H9 (cell line): ENCODE results near the gene MMP25. TPM values are rescaled to one million over a fixed set of nuclear protein-coding genes. Genes with fewer than 3 reads are reported as not detected.

Experiments used
- DNase-seq: peaks from one replicate; pipeline ENCODE4 v3.0.0-alpha.2; 2017
- H2AFZ ChIP-seq: one replicate; pipeline ENCODE4 v1.6.1; 2013; ENCODE audit warnings: mild to moderate bottlenecking, low read length, control low read depth, moderate library complexity
- H2AK5ac ChIP-seq: 2 replicates; pipeline ENCODE4 v1.6.1; 2013; ENCODE audit warnings: low read length, control low read depth, mixed read lengths; ENCODE audit not compliant: insufficient read length
- H2BK120ac ChIP-seq: one replicate; pipeline ENCODE4 v1.6.1; 2013; ENCODE audit warnings: low read depth, mild to moderate bottlenecking, low read length, control low read depth, inconsistent platforms; ENCODE audit not compliant: poor library complexity, severe bottlenecking
- H2BK12ac ChIP-seq: 2 replicates; pipeline ENCODE4 v1.6.1; 2013; ENCODE audit warnings: low read length, control low read depth, mixed read lengths, low read depth; ENCODE audit not compliant: insufficient read length
- H2BK15ac ChIP-seq: 2 replicates; pipeline ENCODE4 v1.6.1; 2013; ENCODE audit warnings: low read depth, low read length, control low read depth
- H2BK20ac ChIP-seq: one replicate; pipeline ENCODE4 v1.6.1; 2013; ENCODE audit warnings: low read depth, mild to moderate bottlenecking, low read length, control low read depth, inconsistent platforms; ENCODE audit not compliant: poor library complexity, severe bottlenecking
- H2BK5ac ChIP-seq: 2 replicates; pipeline ENCODE4 v1.6.1; 2013; ENCODE audit warnings: low read length, control low read depth, mixed read lengths; ENCODE audit not compliant: insufficient read length
- H3K14ac ChIP-seq: 2 replicates; pipeline ENCODE4 v1.6.1; 2013; ENCODE audit warnings: low read length, control low read depth; ENCODE audit not compliant: insufficient read depth
- H3K18ac ChIP-seq: 2 replicates; pipeline ENCODE4 v1.6.1; 2013; ENCODE audit warnings: low read depth, mild to moderate bottlenecking, mixed read lengths, low read length, control low read depth; ENCODE audit not compliant: insufficient read length
- H3K23ac ChIP-seq: 2 replicates; pipeline ENCODE4 v1.6.1; 2013; ENCODE audit warnings: low read length, control low read depth, mixed read lengths, low read depth; ENCODE audit not compliant: insufficient read length
- H3K23me2 ChIP-seq: 2 replicates; pipeline ENCODE4 v1.6.1; 2013; ENCODE audit warnings: low read depth, mild to moderate bottlenecking, mixed read lengths, low read length, control low read depth; ENCODE audit not compliant: insufficient read length, poor library complexity, severe bottlenecking
- H3K27ac ChIP-seq: 2 replicates; pipeline ENCODE4 v1.5.1; 2013; ENCODE audit warnings: low read length, control low read depth, mixed read lengths, low read depth; ENCODE audit not compliant: insufficient read length
- H3K27me3 ChIP-seq: 2 replicates; pipeline ENCODE4 v1.6.1; 2013; ENCODE audit warnings: low read length, control low read depth, inconsistent platforms; ENCODE audit not compliant: insufficient read depth
- H3K4ac ChIP-seq: 2 replicates; pipeline ENCODE4 v1.6.1; 2013; ENCODE audit warnings: low read depth, mild to moderate bottlenecking, control low read depth, inconsistent platforms, low read length, moderate library complexity
- H3K4me1 ChIP-seq: 2 replicates; pipeline ENCODE4 v1.6.1; 2013; ENCODE audit warnings: low read length, control low read depth, inconsistent platforms; ENCODE audit not compliant: insufficient read depth
- H3K4me2 ChIP-seq: 2 replicates; pipeline ENCODE4 v1.6.1; 2013; ENCODE audit warnings: low read length, control low read depth, mixed read lengths; ENCODE audit not compliant: insufficient read length, insufficient read depth
- H3K56ac ChIP-seq: 2 replicates; pipeline ENCODE4 v1.6.1; 2013; ENCODE audit warnings: low read depth, mild to moderate bottlenecking, mixed read lengths, low read length, control low read depth; ENCODE audit not compliant: insufficient read length
- H3K79me1 ChIP-seq: 2 replicates; pipeline ENCODE4 v1.6.1; 2013; ENCODE audit warnings: low read depth, mild to moderate bottlenecking, moderate library complexity, low read length, control low read depth, inconsistent platforms; ENCODE audit not compliant: insufficient read depth, poor library complexity, severe bottlenecking
- H3K79me2 ChIP-seq: 2 replicates; pipeline ENCODE4 v1.6.1; 2013; ENCODE audit warnings: low read length, control low read depth, inconsistent platforms; ENCODE audit not compliant: insufficient read depth
- H3K9ac ChIP-seq: 2 replicates; pipeline ENCODE4 v1.6.1; 2013; ENCODE audit warnings: low read length, control low read depth, mixed read lengths; ENCODE audit not compliant: insufficient read length; ENCODE audit errors: extremely low read depth
- H3K9me3 ChIP-seq: one replicate; pipeline ENCODE4 v1.6.1; 2013; ENCODE audit warnings: low read depth, low read length, inconsistent platforms; ENCODE audit not compliant: control insufficient read depth
- H3T11ph ChIP-seq: one replicate; pipeline ENCODE4 v1.6.1; 2013; ENCODE audit warnings: mild to moderate bottlenecking, low read length, control low read depth, inconsistent platforms
- H4K20me1 ChIP-seq: one replicate; pipeline ENCODE4 v1.6.1; 2013; ENCODE audit not compliant: control insufficient read depth, insufficient read length, insufficient read depth
- H4K5ac ChIP-seq: 2 replicates; pipeline ENCODE4 v1.6.1; 2013; ENCODE audit warnings: low read depth, mild to moderate bottlenecking, mixed read lengths, low read length, control low read depth; ENCODE audit not compliant: insufficient read length
- H4K8ac ChIP-seq: replicated peaks from 2 replicates; pipeline ENCODE4 v1.6.1; 2013; ENCODE audit warnings: low read length, control low read depth, mixed read lengths, low read depth; ENCODE audit not compliant: insufficient read length
- H4K91ac ChIP-seq: 2 replicates; pipeline ENCODE4 v1.6.1; 2013; ENCODE audit warnings: low read depth, mild to moderate bottlenecking, moderate library complexity, mixed read lengths, low read length, control low read depth; ENCODE audit not compliant: insufficient read length
- H3K27ac Mint-ChIP-seq, 3 experiments: 2 replicates in 2 of 3; 3 replicates in 1 of 3; pipeline ENCODE4 v1.8.0; 2020 to 2021; ENCODE audit warnings: mixed read lengths in 3 of 3, mild to moderate bottlenecking in 1 of 3, moderate library complexity in 1 of 3
- H3K27me3 Mint-ChIP-seq: 2 replicates; pipeline ENCODE4 v1.8.0; 2021; ENCODE audit warnings: low read depth, mild to moderate bottlenecking, moderate library complexity, mixed read lengths
- H3K36me3 Mint-ChIP-seq, 3 experiments: 2 replicates in 2 of 3; 3 replicates in 1 of 3; pipeline ENCODE4 v1.8.0; 2020 to 2021; ENCODE audit warnings: low read depth in 3 of 3, mixed read lengths in 3 of 3; ENCODE audit not compliant: insufficient read depth in 1 of 3
- H3K4me1 Mint-ChIP-seq, 2 experiments: 2 replicates each; pipeline ENCODE4 v1.8.0; 2020; ENCODE audit warnings: mixed read lengths in 2 of 2
- H3K4me3 Mint-ChIP-seq, 2 experiments: 2 replicates in 1 of 2; 3 replicates in 1 of 2; pipeline ENCODE4 v1.8.0; 2020 to 2021; ENCODE audit warnings: mild to moderate bottlenecking in 2 of 2, mixed read lengths in 2 of 2, moderate library complexity in 1 of 2
- H3K9me3 Mint-ChIP-seq, 2 experiments: 2 replicates in 1 of 2; 3 replicates in 1 of 2; pipeline ENCODE4 v1.8.0; 2020; ENCODE audit warnings: mild to moderate bottlenecking in 2 of 2, mixed read lengths in 2 of 2, moderate library complexity in 1 of 2
- WGBS: extraction: QIAGEN DNeasy Blood & Tissue Kit; methylation state at CpG from one replicate; pipeline ENCODE4 v1.1.7; 2013; ENCODE audit warnings: missing lambda C conversion rate, low lambda C conversion rate, mixed read lengths; ENCODE audit not compliant: insufficient read length; ENCODE audit errors: extremely low coverage; 5-methylcytosine and 5-hydroxymethylcytosine counted together
- total RNA-seq: library from RNA; stranded (reverse); gene quantifications from 2 replicates; pipeline ENCODE4 v1.2.1, GENCODE V29; 2021
- TF ChIP-seq, protein P1 (sequence below): fragments of 200-600 bp; sonication (generic); conservative IDR thresholded peaks from 3 replicates; pipeline ENCODE4 v1.8.0; 2021; ENCODE audit warnings: antibody characterized with exemption, mild to moderate bottlenecking

MMP25 gene
- total RNA-seq, 1 experiment from 2014 or later = 13.5 TPM

DNA sequence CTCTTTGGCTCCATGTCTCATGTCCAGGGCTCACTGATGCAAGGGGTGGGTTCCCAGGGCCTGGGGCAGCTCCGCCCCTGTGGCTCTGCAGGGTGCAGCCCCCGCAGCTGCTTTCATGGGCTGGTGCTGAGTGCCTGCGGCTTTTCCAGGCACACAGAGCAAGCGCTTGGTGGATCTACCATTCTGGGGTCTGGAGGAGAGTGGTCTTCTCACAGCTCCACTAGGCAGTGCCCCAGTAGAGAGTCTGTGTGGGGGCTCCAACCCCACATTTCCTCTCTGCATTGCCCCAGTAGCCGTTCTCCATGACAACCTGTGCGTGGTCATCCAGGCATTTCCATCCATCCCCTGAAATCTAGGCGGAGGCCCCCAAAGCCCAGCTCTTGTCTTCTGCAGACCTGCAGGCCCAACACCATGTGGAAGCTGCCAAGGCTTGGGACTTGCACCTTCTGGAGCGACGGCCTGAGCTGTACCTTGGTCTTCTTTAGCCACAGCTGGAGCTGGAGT, 24.3 kb downstream of the MMP25 start:
- H3K23me2 ChIP-seq = no peaks in the 10 kb centered on the region
- no peak overlapping the region for H3K14ac ChIP-seq
- H3K27me3 ChIP-seq = no peaks in the 10 kb centered on the region
- H2BK15ac ChIP-seq = no peak overlapping the region
- WGBS = no CpG with 5 or more reads among the region's 9 CpGs
- no peaks in the 10 kb centered on the region for H3K9me3 ChIP-seq
- H3K27ac Mint-ChIP-seq = no peak overlapping the region
- H3K4me1 Mint-ChIP-seq = peaks cover 23 to 30% of the 10 kb centered on the region in 2 experiments
- no peaks in the 10 kb centered on the region for H4K20me1 ChIP-seq
- H2BK5ac ChIP-seq = no peak overlapping the region
- H3K4me1 ChIP-seq = no peaks in the 10 kb centered on the region; the same call in 1 of the 2 replicates
- no peak overlapping the region for H3K18ac ChIP-seq
- no peak overlapping the region for H3K4me3 Mint-ChIP-seq
- H4K91ac ChIP-seq = no peak overlapping the region
- no peak overlapping the region for H4K8ac ChIP-seq
- H3K36me3 Mint-ChIP-seq = no peaks in the 10 kb centered on the region; a peak in 1 of 7 replicates
- no peak overlapping the region for H2AK5ac ChIP-seq
- no peak overlapping the region for H3K4me2 ChIP-seq
- no peaks in the 10 kb centered on the region for H3K79me2 ChIP-seq
- TF ChIP-seq, protein P1, sequence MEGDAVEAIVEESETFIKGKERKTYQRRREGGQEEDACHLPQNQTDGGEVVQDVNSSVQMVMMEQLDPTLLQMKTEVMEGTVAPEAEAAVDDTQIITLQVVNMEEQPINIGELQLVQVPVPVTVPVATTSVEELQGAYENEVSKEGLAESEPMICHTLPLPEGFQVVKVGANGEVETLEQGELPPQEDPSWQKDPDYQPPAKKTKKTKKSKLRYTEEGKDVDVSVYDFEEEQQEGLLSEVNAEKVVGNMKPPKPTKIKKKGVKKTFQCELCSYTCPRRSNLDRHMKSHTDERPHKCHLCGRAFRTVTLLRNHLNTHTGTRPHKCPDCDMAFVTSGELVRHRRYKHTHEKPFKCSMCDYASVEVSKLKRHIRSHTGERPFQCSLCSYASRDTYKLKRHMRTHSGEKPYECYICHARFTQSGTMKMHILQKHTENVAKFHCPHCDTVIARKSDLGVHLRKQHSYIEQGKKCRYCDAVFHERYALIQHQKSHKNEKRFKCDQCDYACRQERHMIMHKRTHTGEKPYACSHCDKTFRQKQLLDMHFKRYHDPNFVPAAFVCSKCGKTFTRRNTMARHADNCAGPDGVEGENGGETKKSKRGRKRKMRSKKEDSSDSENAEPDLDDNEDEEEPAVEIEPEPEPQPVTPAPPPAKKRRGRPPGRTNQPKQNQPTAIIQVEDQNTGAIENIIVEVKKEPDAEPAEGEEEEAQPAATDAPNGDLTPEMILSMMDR = no peak
- H3K27me3 Mint-ChIP-seq = peaks cover 17% of the 10 kb centered on the region
- H3K27ac ChIP-seq = no peak overlapping the region
- H3K9ac ChIP-seq = no peak overlapping the region
- no peak overlapping the region for H3K4ac ChIP-seq
- no peak overlapping the region for H3K23ac ChIP-seq
- no peak overlapping the region for H4K5ac ChIP-seq
- H2BK120ac ChIP-seq = no peak overlapping the region
- no peak overlapping the region for H2BK20ac ChIP-seq
- H2AFZ ChIP-seq = no peak overlapping the region
- no peak overlapping the region for H2BK12ac ChIP-seq
- no peak overlapping the region for H3K56ac ChIP-seq
- H3K9me3 Mint-ChIP-seq = no peaks in the 10 kb centered on the region
- DNase-seq = no peak
- H3T11ph ChIP-seq = no peak overlapping the region
- H3K79me1 ChIP-seq = no peaks in the 10 kb centered on the region
